ENCODE results near the gene GRK4.

DNA sequence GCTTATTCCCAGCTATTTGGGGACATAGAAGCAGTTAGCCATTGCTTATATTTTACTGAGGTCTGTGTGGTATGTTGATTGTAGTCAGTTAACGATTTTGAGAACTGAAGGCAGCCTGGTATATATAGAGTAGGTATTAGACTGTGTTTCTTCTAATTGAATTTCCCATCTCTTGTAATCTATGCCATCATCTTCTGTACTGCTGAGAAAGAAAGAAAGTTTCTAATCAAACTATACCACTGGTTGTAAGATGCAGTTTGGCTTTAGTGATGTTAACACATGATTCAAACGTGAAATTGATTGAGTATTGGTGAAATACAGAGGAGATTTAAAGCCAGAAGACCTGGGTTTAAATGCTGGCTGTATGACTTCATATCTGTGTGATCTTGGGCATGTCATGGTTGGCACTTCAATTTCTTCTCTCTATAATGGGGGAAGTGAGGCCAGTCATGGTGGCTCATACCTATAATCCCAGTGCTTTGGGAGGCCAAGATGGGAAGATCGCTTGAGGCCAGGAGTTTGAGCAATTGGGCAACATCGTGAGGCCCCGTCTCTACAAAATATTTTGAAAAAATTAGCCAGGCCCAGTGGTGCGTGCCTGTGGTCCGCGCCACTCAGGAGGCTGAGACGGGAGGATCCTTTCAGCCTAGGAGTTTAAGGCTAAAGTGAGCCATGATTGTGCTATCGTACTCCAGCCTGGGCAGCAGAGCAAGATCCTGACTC lies 122.7 kb downstream of the GRK4 start:
- TF ChIP-seq, protein P1, sequence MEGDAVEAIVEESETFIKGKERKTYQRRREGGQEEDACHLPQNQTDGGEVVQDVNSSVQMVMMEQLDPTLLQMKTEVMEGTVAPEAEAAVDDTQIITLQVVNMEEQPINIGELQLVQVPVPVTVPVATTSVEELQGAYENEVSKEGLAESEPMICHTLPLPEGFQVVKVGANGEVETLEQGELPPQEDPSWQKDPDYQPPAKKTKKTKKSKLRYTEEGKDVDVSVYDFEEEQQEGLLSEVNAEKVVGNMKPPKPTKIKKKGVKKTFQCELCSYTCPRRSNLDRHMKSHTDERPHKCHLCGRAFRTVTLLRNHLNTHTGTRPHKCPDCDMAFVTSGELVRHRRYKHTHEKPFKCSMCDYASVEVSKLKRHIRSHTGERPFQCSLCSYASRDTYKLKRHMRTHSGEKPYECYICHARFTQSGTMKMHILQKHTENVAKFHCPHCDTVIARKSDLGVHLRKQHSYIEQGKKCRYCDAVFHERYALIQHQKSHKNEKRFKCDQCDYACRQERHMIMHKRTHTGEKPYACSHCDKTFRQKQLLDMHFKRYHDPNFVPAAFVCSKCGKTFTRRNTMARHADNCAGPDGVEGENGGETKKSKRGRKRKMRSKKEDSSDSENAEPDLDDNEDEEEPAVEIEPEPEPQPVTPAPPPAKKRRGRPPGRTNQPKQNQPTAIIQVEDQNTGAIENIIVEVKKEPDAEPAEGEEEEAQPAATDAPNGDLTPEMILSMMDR (IDR thresholded peaks at IDR 0.05), result no peak
- no peak for TF ChIP-seq ZFX (IDR thresholded peaks at IDR 0.05; ENCODE audit: borderline replicate concordance)

Data from 22Rv1 (cell line).